GM23338 (cell line): ENCODE measurements around the gene CHRM4. TPM values are rescaled to one million over a fixed set of nuclear protein-coding genes. Genes with fewer than 3 reads are reported as not detected.

Experiments
- ATAC-seq: fragments of 200-7000 bp; cut with Tn5 transposase; 3 replicates; pipeline ENCODE4 v1.9.1; 2020
- DNase-seq: peaks from one replicate; pipeline ENCODE4 v3.0.0-alpha.2; 2015; ENCODE audit warnings: low spot score
- H2AFZ ChIP-seq: fragments of 200-600 bp; sonication (generic); 2 replicates; pipeline ENCODE4 v1.8.0; 2016; ENCODE audit warnings: antibody characterized with exemption, mild to moderate bottlenecking, moderate library complexity
- H3F3A ChIP-seq: fragments of 200-600 bp; sonication (generic); replicated peaks from 2 replicates; pipeline ENCODE4 v1.8.0; 2017; ENCODE audit warnings: antibody characterized with exemption, mixed run types, low read depth
- H3K27ac ChIP-seq: fragments of 200-600 bp; sonication (generic); 2 replicates; pipeline ENCODE4 v1.6.1; 2016; ENCODE audit warnings: low read depth
- H3K27me3 ChIP-seq: fragments of 200-600 bp; sonication (generic); 2 replicates; pipeline ENCODE4 v1.8.0; 2016; ENCODE audit warnings: mild to moderate bottlenecking, mixed run types, moderate library complexity; ENCODE audit not compliant: insufficient read depth
- H3K36me3 ChIP-seq: fragments of 200-600 bp; sonication (generic); 2 replicates; pipeline ENCODE4 v1.8.0; 2016; ENCODE audit warnings: mild to moderate bottlenecking; ENCODE audit not compliant: insufficient read depth
- H3K4me1 ChIP-seq: fragments of 200-600 bp; sonication (generic); 2 replicates; pipeline ENCODE4 v1.8.0; 2016; ENCODE audit warnings: mild to moderate bottlenecking, moderate library complexity; ENCODE audit not compliant: insufficient read depth
- H3K4me2 ChIP-seq: fragments of 200-600 bp; sonication (generic); 2 replicates; pipeline ENCODE4 v1.7.1; 2017; ENCODE audit warnings: mixed run types
- H3K4me3 ChIP-seq: fragments of 200-600 bp; sonication (generic); 2 replicates; pipeline ENCODE4 v1.6.1; 2016; ENCODE audit warnings: mixed run types
- H3K79me2 ChIP-seq: fragments of 200-600 bp; sonication (generic); replicated peaks from 2 replicates; pipeline ENCODE4 v1.8.0; 2017; ENCODE audit warnings: mild to moderate bottlenecking; ENCODE audit not compliant: insufficient read depth
- H3K9me2 ChIP-seq: fragments of 200-600 bp; sonication (generic); 2 replicates; pipeline ENCODE4 v1.8.0; 2017; ENCODE audit not compliant: insufficient read depth
- H4K20me1 ChIP-seq: fragments of 200-600 bp; sonication (generic); replicated peaks from 2 replicates; pipeline ENCODE4 v1.8.0; 2017; ENCODE audit warnings: mild to moderate bottlenecking; ENCODE audit not compliant: insufficient read depth
- H3K27ac Mint-ChIP-seq: 2 replicates; pipeline ENCODE4 v1.8.0; 2020; ENCODE audit warnings: inconsistent platforms, mild to moderate bottlenecking, moderate library complexity, mixed read lengths
- H3K27me3 Mint-ChIP-seq: 3 replicates; pipeline ENCODE4 v1.8.0; 2022; ENCODE audit warnings: low read depth, mild to moderate bottlenecking, moderate library complexity, mixed read lengths, inconsistent platforms; ENCODE audit not compliant: insufficient read depth, poor library complexity
- H3K36me3 Mint-ChIP-seq: 3 replicates; pipeline ENCODE4 v1.8.0; 2021; ENCODE audit warnings: low read depth, mild to moderate bottlenecking, inconsistent platforms, moderate library complexity, mixed read lengths
- H3K4me1 Mint-ChIP-seq: 3 replicates; pipeline ENCODE4 v1.8.0; 2020; ENCODE audit warnings: mild to moderate bottlenecking, inconsistent platforms, mixed read lengths
- H3K4me3 Mint-ChIP-seq: 3 replicates; pipeline ENCODE4 v1.8.0; 2021; ENCODE audit warnings: moderate library complexity, mild to moderate bottlenecking, inconsistent platforms, mixed read lengths
- H3K9me3 Mint-ChIP-seq: 3 replicates; pipeline ENCODE4 v1.8.0; 2020; ENCODE audit warnings: moderate library complexity, mild to moderate bottlenecking, inconsistent platforms, mixed read lengths
- CREB1 ChIP-seq: fragments of 250-450 bp; sonication (Bioruptor Pico); IDR thresholded peaks from 2 replicates; pipeline ENCODE4 v1.5.0; 2020; ENCODE audit warnings: low read depth, mild to moderate bottlenecking, moderate library complexity
- EZH2 ChIP-seq: fragments of 200-600 bp; sonication (generic); IDR thresholded peaks from one replicate; pipeline ENCODE4 v1.8.0; 2017; ENCODE audit warnings: antibody characterized with exemption, mild to moderate bottlenecking, low read depth; ENCODE audit not compliant: unreplicated experiment
- EZH2phosphoT487 ChIP-seq: fragments of 200-600 bp; sonication (generic); IDR thresholded peaks from one replicate; pipeline ENCODE4 v1.8.1; 2018; ENCODE audit warnings: antibody characterized with exemption; ENCODE audit not compliant: unreplicated experiment
- JUNB ChIP-seq: IDR thresholded peaks from one replicate; pipeline ENCODE4 v1.6.1; 2016; ENCODE audit warnings: antibody characterized with exemption; ENCODE audit not compliant: unreplicated experiment
- NANOG ChIP-seq: IDR thresholded peaks from 2 replicates; pipeline ENCODE4 v1.6.1; 2016; ENCODE audit warnings: antibody characterized with exemption, borderline replicate concordance
- POLR2AphosphoS5 ChIP-seq: IDR thresholded peaks from 2 replicates; pipeline ENCODE4 v1.6.1; 2016; ENCODE audit warnings: antibody characterized with exemption, low read depth
- STAT1 ChIP-seq: IDR thresholded peaks from one replicate; pipeline ENCODE4 v1.6.1; 2016; ENCODE audit warnings: antibody characterized with exemption; ENCODE audit not compliant: unreplicated experiment
- ZNF114 ChIP-seq: fragments of 250-450 bp; sonication (Bioruptor Pico); IDR thresholded peaks from 2 replicates; pipeline ENCODE4 v1.5.0; 2020; ENCODE audit warnings: mild to moderate bottlenecking, moderate library complexity
- ZNF331 ChIP-seq: fragments of 250-450 bp; sonication (Bioruptor Pico); IDR thresholded peaks from 2 replicates; pipeline ENCODE4 v1.5.0; 2020; ENCODE audit warnings: low read depth, mild to moderate bottlenecking, moderate library complexity
- polyA plus RNA-seq: library from polyadenylated mRNA; unstranded; fragments of >200 nt; fragmentation: Nextera tagmentation; extraction: Ambion mirVana; gene quantifications from 2 replicates; pipeline ENCODE4 v1.2.1, GENCODE V29; 2016
- total RNA-seq: library from RNA; depleted of rRNA; stranded (reverse); fragments of >200 nt; shearing (Covaris generic); gene quantifications from 2 replicates; pipeline ENCODE4 v1.2.3, GENCODE V29; 2014
- TF ChIP-seq, protein P1 (sequence below): IDR thresholded peaks from one replicate; pipeline ENCODE4 v1.6.1; 2018; ENCODE audit warnings: antibody characterized with exemption; ENCODE audit not compliant: unreplicated experiment
- TF ChIP-seq, protein P2 (sequence below): IDR thresholded peaks from 2 replicates; pipeline ENCODE4 v1.6.1; 2016; ENCODE audit warnings: antibody characterized with exemption
- TF ChIP-seq, protein P3 (sequence below): fragments of 250-450 bp; sonication (Bioruptor Pico); IDR thresholded peaks from 2 replicates; pipeline ENCODE4 v1.5.0; 2020; ENCODE audit warnings: mild to moderate bottlenecking, moderate library complexity
- TF ChIP-seq, protein P4 (sequence below), 2 experiments: fragments of 200-600 bp in 1 of 2; sonication (generic) in 1 of 2; conservative IDR thresholded peaks; 2 replicates each; pipeline versions ENCODE4 v1.5.1 to v1.6.1; 2016 to 2017; ENCODE audit warnings: antibody characterized with exemption in 2 of 2, low read depth in 2 of 2, mild to moderate bottlenecking in 2 of 2, moderate library complexity in 1 of 2

CHRM4 gene
- total and polyA plus RNA-seq, 2 experiments from 2014 or later = 0.97 TPM; not detected in 1

DNA sequence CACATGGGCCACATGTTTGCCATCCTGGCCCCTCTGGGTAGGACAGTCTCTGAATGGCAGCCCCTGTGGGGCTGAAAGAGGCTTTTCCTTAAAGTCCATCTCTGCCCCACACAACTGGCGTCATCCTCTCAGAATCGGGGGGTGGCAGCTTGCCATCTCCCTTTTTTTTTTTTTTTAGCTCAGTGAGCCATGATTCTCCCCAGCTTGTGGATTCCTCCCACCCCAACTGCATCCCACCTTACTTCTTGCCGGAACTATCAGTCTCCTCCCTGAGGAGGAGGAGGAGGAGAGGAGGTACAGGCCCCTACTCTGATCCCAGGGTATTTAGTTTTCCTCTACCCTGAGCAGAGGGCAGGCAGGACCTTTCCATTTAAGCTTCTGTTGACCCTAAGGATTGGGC is 40.9 kb downstream of the CHRM4 start:
- peaks cover 13% of the 10 kb centered on the region for H3K27me3 Mint-ChIP-seq
- H3K36me3 Mint-ChIP-seq = peaks cover 3% of the 10 kb centered on the region; the same call in 2 of the 3 replicates
- ATAC-seq (no peak), DNase-seq (no peak)
- H3K4me1 Mint-ChIP-seq = peaks cover 71% of the 10 kb centered on the region
- no peak overlapping the region for H3K4me2 ChIP-seq
- H3K27ac Mint-ChIP-seq = no peak overlapping the region
- no peak overlapping the region for H3K27ac ChIP-seq
- no peaks in the 10 kb centered on the region; the same call in 2 of the 3 replicates for H3K9me3 Mint-ChIP-seq
- no peaks in the 10 kb centered on the region for H3K36me3 ChIP-seq
- H3K9me2 ChIP-seq = no peaks in the 10 kb centered on the region
- H3K4me1 ChIP-seq = peaks cover 59% of the 10 kb centered on the region
- H3K27me3 ChIP-seq = peaks cover 7% of the 10 kb centered on the region; the same call in 1 of the 2 replicates
- peaks cover 31% of the 10 kb centered on the region for H4K20me1 ChIP-seq
- no peak overlapping the region for H2AFZ ChIP-seq
- TF ChIP-seq ZNF114 (CRISPR knock-in tag) = no peak
- no peak for TF ChIP-seq ZNF331 (CRISPR knock-in tag)
- TF ChIP-seq, protein P1, sequence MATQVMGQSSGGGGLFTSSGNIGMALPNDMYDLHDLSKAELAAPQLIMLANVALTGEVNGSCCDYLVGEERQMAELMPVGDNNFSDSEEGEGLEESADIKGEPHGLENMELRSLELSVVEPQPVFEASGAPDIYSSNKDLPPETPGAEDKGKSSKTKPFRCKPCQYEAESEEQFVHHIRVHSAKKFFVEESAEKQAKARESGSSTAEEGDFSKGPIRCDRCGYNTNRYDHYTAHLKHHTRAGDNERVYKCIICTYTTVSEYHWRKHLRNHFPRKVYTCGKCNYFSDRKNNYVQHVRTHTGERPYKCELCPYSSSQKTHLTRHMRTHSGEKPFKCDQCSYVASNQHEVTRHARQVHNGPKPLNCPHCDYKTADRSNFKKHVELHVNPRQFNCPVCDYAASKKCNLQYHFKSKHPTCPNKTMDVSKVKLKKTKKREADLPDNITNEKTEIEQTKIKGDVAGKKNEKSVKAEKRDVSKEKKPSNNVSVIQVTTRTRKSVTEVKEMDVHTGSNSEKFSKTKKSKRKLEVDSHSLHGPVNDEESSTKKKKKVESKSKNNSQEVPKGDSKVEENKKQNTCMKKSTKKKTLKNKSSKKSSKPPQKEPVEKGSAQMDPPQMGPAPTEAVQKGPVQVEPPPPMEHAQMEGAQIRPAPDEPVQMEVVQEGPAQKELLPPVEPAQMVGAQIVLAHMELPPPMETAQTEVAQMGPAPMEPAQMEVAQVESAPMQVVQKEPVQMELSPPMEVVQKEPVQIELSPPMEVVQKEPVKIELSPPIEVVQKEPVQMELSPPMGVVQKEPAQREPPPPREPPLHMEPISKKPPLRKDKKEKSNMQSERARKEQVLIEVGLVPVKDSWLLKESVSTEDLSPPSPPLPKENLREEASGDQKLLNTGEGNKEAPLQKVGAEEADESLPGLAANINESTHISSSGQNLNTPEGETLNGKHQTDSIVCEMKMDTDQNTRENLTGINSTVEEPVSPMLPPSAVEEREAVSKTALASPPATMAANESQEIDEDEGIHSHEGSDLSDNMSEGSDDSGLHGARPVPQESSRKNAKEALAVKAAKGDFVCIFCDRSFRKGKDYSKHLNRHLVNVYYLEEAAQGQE = no peak
- TF ChIP-seq NANOG = no peak
- no peak for TF ChIP-seq EZH2phosphoT487
- TF ChIP-seq STAT1 = no peak
- no peak for TF ChIP-seq CREB1 (CRISPR knock-in tag)
- TF ChIP-seq, protein P2, sequence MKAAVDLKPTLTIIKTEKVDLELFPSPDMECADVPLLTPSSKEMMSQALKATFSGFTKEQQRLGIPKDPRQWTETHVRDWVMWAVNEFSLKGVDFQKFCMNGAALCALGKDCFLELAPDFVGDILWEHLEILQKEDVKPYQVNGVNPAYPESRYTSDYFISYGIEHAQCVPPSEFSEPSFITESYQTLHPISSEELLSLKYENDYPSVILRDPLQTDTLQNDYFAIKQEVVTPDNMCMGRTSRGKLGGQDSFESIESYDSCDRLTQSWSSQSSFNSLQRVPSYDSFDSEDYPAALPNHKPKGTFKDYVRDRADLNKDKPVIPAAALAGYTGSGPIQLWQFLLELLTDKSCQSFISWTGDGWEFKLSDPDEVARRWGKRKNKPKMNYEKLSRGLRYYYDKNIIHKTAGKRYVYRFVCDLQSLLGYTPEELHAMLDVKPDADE = no peak
- TF ChIP-seq, protein P3, sequence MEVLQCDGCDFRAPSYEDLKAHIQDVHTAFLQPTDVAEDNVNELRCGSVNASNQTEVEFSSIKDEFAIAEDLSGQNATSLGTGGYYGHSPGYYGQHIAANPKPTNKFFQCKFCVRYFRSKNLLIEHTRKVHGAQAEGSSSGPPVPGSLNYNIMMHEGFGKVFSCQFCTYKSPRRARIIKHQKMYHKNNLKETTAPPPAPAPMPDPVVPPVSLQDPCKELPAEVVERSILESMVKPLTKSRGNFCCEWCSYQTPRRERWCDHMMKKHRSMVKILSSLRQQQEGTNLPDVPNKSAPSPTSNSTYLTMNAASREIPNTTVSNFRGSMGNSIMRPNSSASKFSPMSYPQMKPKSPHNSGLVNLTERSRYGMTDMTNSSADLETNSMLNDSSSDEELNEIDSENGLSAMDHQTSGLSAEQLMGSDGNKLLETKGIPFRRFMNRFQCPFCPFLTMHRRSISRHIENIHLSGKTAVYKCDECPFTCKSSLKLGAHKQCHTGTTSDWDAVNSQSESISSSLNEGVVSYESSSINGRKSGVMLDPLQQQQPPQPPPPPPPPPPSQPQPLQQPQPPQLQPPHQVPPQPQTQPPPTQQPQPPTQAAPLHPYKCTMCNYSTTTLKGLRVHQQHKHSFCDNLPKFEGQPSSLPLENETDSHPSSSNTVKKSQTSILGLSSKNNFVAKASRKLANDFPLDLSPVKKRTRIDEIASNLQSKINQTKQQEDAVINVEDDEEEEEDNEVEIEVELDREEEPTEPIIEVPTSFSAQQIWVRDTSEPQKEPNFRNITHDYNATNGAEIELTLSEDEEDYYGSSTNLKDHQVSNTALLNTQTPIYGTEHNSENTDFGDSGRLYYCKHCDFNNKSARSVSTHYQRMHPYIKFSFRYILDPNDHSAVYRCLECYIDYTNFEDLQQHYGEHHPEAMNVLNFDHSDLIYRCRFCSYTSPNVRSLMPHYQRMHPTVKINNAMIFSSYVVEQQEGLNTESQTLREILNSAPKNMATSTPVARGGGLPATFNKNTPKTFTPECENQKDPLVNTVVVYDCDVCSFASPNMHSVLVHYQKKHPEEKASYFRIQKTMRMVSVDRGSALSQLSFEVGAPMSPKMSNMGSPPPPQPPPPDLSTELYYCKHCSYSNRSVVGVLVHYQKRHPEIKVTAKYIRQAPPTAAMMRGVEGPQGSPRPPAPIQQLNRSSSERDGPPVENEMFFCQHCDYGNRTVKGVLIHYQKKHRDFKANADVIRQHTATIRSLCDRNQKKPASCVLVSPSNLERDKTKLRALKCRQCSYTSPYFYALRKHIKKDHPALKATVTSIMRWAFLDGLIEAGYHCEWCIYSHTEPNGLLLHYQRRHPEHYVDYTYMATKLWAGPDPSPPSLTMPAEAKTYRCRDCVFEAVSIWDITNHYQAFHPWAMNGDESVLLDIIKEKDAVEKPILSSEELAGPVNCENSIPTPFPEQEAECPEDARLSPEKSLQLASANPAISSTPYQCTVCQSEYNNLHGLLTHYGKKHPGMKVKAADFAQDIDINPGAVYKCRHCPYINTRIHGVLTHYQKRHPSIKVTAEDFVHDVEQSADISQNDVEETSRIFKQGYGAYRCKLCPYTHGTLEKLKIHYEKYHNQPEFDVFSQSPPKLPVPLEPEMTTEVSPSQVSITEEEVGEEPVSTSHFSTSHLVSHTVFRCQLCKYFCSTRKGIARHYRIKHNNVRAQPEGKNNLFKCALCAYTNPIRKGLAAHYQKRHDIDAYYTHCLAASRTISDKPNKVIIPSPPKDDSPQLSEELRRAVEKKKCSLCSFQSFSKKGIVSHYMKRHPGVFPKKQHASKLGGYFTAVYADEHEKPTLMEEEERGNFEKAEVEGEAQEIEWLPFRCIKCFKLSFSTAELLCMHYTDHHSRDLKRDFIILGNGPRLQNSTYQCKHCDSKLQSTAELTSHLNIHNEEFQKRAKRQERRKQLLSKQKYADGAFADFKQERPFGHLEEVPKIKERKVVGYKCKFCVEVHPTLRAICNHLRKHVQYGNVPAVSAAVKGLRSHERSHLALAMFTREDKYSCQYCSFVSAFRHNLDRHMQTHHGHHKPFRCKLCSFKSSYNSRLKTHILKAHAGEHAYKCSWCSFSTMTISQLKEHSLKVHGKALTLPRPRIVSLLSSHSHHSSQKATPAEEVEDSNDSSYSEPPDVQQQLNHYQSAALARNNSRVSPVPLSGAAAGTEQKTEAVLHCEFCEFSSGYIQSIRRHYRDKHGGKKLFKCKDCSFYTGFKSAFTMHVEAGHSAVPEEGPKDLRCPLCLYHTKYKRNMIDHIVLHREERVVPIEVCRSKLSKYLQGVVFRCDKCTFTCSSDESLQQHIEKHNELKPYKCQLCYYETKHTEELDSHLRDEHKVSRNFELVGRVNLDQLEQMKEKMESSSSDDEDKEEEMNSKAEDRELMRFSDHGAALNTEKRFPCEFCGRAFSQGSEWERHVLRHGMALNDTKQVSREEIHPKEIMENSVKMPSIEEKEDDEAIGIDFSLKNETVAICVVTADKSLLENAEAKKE = no peak
- TF ChIP-seq JUNB = no peak
- TF ChIP-seq, protein P4, sequence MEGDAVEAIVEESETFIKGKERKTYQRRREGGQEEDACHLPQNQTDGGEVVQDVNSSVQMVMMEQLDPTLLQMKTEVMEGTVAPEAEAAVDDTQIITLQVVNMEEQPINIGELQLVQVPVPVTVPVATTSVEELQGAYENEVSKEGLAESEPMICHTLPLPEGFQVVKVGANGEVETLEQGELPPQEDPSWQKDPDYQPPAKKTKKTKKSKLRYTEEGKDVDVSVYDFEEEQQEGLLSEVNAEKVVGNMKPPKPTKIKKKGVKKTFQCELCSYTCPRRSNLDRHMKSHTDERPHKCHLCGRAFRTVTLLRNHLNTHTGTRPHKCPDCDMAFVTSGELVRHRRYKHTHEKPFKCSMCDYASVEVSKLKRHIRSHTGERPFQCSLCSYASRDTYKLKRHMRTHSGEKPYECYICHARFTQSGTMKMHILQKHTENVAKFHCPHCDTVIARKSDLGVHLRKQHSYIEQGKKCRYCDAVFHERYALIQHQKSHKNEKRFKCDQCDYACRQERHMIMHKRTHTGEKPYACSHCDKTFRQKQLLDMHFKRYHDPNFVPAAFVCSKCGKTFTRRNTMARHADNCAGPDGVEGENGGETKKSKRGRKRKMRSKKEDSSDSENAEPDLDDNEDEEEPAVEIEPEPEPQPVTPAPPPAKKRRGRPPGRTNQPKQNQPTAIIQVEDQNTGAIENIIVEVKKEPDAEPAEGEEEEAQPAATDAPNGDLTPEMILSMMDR (conservative IDR thresholded peaks at IDR 0.05; ENCODE audit: low read depth in 2 of 2) = no peak
- TF ChIP-seq EZH2 = no peak
- no peak for TF ChIP-seq POLR2AphosphoS5
- H3K4me3 ChIP-seq = no peak overlapping the region
- H3K4me3 Mint-ChIP-seq = no peak overlapping the region; the same call in 2 of the 3 replicates
- peaks cover 9% of the 10 kb centered on the region; the same call in 1 of the 2 replicates for H3F3A ChIP-seq
- H3K79me2 ChIP-seq = peaks cover 71% of the 10 kb centered on the region
